Eye (tissue), 1 donor: ENCODE results near the gene AFTPH.

ENCODE experiments used
- DNase-seq: peaks from one replicate; pipeline ENCODE4 v3.0.0-alpha.2; 2015

AFTPH gene, protein sequence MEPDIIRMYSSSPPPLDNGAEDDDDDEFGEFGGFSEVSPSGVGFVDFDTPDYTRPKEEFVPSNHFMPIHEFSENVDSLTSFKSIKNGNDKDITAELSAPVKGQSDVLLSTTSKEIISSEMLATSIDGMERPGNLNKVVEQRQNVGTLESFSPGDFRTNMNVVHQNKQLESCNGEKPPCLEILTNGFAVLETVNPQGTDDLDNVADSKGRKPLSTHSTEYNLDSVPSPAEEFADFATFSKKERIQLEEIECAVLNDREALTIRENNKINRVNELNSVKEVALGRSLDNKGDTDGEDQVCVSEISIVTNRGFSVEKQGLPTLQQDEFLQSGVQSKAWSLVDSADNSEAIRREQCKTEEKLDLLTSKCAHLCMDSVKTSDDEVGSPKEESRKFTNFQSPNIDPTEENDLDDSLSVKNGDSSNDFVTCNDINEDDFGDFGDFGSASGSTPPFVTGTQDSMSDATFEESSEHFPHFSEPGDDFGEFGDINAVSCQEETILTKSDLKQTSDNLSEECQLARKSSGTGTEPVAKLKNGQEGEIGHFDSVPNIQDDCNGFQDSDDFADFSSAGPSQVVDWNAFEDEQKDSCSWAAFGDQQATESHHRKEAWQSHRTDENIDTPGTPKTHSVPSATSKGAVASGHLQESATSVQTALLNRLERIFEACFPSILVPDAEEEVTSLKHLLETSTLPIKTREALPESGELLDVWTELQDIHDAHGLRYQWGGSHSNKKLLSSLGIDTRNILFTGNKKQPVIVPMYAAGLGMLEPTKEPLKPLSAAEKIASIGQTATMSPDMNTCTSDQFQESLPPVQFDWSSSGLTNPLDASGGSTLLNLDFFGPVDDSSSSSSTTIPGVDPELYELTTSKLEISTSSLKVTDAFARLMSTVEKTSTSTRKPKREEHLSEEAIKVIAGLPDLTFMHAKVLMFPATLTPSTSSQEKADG

DNA sequence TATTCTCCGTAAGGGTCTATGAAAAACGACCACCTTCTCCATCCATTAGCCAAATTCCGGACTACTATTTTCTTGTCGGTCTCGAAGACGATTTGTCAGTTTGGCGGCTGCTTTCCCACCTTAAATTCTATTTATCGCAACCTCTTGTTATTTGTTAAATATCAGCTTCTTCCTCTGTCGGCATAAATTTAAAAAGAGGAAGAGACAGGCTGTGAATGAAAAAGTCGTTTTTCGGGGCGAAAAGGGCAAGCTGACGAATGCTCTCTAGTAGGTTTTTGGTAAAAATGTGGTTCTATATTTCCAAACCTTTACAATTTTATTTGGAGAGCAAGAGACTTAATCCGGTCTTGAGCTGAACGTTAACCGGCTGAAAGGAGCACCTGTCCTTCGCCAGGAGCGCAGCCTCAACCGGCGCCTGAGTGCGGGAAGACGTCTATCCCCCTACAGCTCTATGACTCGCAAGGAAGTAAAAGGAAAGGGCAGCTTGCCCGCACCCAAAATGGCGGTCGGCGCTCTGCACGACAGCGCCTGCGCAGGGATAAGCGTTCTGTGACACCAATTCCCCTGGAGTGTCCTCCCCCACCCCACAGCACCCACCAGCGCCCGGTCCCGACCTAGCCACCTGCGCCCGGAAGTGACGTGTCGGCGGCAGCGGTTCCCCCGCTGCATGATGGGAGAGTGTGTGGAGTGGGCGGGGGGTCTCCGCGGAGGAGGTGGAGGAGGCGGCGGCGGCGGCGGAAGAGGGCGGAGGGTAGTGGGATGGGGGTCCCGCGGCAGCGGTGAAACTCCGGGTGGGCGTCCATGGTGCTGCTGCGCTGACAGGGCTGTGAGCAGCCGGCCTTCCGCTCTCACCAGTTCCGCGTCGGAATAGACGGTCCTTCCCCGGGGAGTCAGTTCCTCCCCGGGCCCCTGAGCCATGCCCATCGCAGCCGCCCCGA, at the start of gene AFTPH:
TSS of gene AFTPH (plus strand) at position 663 of the 938 bp plus-strand sequence. CDS start 27,147 bp downstream, outside the sequence.
- peak; percentile 99 for DNase-seq

DNA sequence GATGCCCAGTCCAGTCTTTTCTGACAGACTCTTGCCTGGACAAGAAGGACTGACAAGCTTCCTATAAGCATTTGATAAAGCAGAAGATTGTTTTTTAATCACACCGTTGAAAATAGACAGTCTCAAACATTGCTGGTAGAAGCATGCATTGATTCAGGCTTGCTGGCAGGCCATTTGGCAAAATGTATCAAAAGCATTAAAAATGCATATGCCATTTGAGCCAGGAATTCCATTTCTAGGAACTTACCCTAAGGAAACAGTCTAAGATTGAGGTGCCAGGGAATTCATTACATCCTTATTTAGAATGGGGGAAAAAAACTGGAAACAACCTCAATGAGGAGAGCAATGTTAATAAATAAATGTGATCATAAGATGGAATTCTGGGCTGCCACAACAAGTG, 49.5 kb upstream of the AFTPH start:
- DNase-seq, result no peak

DNA sequence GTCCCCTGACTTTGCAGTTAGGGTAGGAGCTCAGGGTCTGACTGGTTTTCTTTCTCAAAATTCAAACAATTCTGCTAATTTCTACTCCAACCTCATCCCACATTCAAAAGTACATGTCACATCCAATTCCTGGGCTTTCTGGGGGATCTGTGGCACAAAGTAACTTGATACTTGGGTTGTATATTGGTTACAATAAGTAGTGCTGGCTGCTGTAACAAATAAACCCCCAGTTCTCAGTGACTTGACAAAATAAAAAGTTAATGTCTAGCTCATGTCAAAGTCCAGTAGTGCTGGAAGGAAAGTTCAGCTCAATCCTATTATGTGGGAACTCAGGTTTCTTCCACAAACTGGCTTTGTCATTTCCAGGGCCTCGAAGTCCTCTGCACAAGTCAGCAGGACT, 47.1 kb upstream of the AFTPH start:
- DNase-seq, result no peak

DNA sequence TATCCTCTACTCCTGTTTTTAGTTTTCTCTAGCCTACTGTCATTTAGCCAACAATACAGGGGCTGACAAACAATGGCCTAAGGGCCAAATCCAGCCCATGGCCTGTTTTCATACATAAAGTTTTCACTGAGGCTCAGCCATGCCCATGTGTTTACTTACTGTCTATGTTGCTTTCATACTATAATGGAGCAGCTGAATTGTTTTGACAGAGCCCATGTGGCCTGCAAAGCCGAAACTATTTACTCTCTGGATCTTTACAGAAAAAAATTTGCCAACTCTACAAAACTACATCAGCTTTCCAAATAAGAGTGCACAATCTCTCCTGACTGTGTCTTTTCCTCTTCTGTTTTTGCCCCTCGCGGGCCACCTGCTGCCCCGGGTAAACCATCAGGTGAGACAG, 46.1 kb upstream of the AFTPH start:
- DNase-seq, result no peak

DNA sequence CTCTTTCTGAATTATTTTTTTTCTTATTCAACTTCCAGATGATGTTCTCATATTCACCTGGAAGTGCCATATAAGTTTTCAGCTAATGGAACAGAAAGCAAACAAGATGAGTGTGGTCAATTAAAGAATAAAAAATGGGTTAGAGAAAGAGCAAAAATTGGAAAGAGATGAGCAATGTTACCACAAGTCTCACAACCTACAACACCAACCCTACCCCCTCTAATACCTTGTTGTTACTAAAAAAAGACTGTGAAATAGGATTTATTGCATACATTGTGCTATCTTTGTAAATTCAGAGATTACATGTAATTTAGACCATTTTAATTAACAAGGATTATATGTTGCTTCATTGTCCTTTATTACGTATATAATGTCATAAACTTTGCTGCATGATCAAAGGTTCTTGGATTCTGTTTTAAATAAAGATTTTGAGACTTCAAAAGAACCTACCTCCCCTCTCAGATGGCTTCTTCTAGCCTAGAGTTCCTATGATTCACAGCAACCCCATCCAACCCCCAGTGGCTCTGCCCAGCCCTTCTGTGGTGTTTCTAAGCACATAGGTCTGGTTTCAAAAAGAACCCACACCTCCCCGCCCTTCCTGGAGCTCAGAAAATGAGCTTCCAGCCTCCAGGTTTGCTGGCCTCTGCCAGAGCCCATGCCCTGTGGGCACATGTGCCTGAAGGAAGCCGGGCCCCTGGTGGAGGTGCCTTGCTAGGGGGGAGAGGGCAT, 45.5 kb upstream of the AFTPH start:
- no peak for DNase-seq

DNA sequence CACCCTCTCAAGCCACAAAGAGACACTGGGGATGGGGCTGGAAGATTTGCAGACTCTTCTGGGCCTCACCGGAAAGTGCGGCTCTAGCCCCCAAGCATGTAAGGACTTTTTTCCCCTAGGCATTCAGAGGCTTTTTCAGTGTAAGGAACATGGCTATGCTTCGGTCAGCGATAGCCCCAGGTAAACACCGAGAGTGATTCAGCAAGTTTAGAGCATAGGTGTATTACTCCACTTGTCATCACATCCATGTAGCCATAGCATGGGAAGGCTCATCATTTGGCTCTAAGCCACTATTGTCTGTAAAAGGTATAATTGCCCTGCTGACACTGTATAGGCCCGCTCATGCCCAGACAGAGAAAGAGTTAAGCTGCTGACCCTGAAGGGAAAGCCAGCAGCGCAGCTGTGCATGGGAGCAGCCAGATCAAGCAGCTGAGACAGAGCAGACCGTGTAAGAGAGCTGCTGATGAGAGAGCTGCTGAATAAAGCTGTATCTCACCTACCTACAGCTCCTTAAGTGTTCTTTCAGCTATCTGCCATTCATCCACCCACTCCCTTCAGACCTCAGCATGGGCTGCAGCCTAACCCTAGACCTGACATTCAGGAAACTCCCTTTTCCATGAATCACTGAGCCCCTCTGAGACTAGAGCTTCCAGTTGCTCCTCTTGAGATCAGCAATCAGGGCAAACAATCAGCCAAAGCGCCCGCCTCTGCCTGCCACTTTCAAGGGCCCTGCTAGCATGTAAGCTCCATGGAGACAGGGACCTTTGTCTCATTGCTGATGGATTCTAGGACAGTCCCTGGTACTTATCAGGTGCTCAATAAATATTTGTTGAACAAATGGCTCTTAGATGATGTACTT, 44.6 kb upstream of the AFTPH start:
- DNase-seq, result no peak

DNA sequence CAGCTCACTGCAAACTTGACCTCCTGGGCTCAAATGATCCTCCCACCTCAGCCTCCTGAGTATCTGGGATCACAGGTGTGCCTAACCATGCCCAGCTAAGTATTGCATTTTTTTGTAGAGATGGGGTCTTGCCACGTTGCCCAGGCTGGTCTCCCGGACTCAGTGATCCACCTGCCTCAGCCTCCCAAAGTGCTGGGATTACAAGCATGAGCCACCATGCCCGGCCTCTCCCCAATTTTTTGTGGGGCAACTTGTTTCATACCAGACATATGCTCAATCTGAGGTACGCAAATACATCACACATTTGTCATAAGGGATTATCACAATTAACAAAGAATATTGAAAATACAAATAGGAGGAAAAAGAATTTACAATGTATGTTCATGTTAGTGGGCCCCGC, 42.5 kb upstream of the AFTPH start:
- DNase-seq, result no peak

DNA sequence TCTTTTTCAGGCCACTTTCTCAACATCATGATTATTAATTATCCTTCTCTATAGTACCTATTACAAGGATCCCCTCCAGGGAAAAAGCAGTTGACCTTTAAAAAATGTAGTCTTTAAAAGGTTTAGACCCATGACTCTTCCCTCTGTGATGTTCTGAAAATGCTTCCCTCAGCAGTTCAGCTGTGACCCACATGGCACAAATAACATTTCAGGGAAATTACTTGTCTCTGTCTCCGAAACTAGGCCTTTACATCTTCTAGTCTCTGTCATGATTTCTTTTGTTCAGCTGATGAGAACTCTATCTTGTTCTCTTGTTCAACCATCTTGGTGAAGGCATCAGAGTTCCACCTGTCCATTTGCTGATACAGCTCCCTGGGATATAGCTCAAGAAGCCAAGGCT, 41.9 kb upstream of the AFTPH start:
- DNase-seq, result no peak

DNA sequence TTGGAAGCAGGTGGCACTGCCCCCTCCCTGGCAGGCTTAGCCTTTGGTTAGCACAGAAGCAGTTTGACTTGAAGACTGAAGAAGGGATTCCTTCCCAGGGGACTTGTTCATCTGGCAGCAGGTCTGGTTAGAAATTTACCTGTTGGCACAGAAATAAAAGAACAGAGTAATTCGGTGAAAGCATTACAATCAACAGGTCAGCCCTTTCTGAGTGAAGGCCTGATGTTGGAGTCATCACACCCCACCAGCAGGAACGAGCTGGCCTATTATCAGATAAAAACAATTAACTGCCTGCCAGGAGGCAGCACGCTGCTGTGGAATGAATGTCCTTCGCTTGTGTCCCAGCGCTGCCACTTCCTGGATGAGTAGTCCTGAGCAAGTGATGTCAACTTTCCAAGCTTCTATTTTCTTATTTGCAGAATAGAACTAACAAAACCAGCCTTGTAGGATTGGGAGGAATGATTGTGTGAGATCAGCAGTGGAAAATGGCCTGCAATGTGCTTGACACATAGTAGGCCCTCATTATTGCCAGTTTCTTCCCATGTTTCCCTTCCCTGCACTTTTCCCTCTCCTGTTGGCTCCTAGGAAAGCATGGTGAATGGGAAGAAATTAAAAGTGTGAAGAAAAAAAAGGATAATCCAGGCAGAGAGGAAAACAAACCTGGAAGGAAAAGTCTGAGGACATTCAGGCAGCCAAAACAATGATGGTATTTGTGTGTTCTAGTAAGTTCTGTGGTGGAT, 41.2 kb upstream of the AFTPH start:
- no peak for DNase-seq

DNA sequence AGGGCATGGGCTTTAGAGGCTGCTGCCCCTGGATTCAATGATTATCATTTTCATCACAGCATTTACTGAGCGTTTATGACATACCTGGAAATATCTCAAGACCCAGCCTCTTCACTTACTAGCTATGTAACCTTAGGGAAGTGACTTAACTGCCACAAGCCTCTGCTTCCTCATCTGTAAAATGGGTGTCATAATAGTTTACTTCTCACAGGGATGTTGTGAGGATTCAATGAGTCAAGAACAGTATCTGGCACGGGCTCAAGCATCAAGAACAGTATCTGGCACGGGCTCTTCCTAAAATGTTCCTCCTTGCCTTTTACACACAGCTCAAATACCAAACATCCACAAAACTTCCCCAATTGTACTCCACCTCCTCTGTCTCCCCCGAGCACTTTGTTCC, 38.8 kb upstream of the AFTPH start:
- no peak for DNase-seq

DNA sequence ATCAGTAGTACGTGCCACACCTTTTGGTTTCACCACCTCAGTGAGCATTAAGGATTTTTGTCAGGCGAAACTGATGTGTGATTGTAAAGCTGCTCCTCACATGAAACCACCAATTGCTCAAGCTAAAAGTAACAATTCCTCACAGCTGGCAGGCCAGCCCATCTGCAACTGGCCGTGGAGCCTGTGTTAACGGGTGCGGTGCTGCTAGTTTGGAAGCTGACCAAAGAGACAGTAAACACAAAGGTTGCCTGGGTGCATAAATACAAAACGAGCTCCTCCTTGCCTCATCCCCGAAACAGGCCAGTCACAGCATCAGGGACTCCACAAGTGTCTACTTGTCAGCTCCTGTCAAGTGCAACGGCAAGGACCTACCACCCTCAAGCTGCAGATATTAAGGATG, 38.2 kb upstream of the AFTPH start:
- DNase-seq, result peak; percentile 49

DNA sequence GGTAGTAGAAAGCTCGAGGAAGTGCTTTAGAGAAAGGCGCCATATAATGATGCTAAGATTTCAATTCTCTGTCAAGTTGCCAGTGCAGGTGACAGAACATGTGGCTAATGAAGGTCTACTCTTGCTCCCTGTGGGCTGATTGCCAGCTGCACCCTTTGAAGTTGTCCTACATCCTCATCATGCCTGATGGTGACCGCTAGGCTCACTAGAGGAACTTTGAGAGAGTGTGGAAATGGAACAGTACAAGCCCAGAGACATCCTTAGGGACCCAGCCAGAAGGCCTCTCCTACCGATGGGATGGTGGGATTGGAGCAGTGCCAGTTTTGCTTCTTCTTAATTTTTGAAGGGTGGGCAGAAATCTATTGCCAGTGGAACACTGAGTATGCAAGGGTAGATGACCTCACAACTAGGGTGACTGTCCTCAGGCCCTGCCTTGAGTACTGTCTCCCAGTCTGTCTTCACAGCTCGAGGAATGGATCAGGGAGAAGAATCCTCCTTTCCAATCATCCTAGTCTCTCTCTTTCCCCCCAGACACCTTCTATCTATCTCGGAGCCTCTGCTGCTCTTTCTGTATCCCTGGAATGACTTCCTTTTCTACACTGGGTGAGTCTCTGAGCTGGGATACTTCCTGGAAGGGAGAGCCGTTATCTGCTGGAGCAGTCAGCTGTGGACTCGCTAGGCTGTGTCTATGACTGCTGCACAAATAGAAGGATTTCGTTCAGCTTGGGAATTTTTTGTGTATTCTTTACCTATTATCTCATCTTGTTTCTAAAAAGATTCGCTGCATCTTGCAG, 36.7 kb upstream of the AFTPH start:
- peak; percentile 26 for DNase-seq

DNA sequence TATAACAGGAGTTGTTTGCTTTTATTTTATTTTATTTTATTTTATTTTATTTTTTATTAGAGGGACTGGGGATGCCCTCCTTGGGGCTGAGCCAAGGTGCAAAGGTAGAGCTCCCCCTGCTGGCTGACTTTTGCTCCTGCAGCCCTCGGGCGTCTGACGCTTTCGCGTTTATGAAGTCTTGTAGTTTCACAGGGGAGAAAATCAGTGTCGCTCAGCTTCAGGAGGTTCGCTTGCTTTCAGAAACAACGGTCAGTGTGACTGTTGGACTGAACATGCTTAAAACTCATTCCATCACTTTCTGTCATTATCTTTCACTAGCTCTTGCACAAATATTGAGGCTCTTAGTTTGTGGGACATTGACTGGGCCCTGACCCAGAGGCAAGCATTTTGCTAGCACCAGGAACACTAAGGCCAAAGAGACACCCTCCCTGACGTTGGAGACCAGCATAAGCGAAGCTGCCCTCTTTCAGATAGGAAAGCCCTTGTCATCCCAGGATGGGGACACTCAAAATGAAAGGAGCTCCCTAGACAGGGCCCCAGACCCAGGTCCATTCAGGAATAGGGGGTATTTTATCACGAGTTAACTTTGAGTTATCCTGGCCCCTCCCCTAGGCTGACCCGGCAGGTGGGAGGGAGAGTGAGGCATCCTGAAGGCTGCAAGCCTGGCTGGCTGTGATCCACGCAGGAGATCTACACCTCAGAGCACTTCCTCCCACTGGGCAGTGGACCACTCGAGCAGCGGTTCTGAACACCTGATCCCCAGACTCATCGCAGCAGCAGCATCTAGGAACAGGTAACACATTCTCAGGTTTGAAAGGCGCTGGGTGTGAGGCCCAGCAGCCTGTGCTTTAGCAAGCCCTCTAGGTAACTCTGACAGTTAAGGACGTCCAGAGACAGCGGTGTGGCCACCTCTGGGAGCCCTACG, 35.8 kb upstream of the AFTPH start:
- peak; percentile 88 for DNase-seq

DNA sequence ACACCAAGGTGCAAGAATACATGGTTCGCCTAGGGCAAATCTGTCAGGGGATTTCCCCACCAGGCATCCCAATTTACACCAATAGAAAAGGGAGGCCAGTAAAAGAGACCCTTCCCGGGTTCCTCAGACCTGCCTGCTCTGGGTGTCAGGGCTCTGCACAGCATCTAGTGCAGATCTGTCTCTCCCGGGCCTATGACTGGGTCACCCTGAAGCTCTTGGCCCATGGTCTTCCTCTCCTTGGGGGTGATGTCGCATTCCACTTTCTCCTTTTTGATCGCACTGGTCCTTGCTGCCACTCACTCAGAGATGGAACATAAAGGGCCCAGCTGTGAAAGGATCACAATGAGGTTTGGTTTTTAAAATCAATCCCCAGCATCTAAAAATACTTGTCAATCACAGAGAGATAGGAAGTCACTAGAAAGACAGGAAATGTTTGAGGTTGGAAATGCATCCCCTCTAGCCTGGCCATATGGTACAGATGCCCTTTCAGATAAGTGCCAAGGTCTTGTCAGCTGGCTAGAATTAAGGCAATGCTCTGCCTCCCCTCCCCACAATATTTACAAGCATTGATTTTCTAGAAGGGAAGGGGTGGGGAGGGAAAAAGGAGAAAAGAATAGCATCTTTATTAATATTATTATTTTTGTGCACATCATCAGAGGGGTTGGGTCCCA, 34.9 kb upstream of the AFTPH start:
- no peak for DNase-seq

DNA sequence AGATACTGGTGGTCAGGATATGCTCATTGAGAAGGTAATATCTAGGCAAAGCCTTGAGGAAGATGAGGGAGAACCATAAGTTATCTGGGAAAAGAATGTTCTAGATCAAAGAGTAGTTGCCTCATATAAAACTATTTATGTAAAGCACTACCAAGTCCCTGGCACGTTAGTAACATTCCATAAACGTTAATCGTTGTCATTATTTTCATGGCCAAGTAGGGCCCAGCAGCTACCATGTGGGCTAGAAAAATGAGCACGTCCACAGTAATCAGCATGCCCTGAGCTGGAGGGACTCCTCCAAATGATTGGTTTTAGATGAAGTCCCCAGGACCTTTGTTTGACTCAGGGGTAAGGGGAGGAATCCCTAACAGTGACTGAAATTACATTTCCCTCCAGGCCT, 32.7 kb upstream of the AFTPH start:
- no peak for DNase-seq

DNA sequence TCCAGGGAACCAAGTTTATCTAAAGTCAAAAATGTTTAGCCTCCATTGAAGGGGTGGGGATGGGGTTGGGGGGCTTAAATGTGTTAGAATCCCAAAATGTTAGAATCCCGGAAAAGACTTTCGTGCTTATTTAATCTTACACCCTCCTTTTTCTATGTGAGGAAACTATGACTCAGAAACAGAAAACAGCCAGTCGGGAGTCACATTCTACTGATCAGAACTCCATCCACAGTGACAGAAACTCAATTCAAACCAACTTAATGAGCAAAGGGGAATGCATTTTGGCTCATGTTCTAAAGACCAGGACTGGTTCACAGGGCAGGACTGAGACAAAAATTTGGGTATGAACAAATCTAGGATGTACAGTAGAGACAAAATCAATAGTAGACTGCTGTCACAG, 31.9 kb upstream of the AFTPH start:
- no peak for DNase-seq

DNA sequence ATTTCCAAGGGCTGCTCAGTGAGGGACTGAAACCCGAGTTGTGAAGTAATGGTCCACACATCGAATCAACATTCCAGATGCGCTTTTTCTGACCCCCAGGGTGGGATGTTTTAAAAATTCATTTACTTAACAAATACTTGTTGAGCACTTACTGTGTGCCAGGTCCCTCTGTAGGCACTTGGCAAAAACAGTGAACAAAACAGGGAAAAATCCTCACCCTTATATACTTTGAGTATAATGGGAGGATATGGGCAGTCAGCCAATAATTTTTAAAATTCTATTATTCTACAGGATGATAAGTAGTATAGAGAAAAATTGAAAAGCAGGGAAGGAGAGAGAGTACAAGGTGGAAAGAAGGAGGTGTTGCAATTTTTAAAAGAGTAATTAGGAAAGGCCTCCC, 31.3 kb upstream of the AFTPH start:
- DNase-seq, result no peak

DNA sequence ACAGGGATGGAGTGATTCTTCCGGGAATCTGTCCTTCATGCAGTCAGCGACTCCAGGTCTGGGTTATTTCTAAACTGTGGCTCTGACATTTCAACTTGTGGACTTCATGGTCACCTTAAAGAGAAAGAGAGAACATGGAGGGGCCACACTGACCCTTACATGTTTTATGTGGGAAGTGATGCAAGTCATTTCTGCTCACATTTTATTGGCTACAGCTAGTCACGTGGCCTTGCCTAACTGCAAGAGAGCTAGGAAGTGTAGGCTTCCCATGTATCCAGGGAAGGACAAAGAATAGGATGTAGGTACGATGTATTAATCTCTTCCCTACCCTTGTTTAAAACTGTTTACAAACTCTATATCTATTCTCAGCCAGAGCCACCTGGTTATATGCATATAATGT, 30.3 kb upstream of the AFTPH start:
- DNase-seq, result no peak
